GM18907 (cell line): Measurements from ENCODE around the gene RPL3.

ENCODE experiments used
- ATAC-seq: cut with Tn5 transposase; IDR thresholded peaks from one replicate; pipeline ENCODE4 v1.9.1; 2021; ENCODE audit warnings: mild to moderate bottlenecking, moderate library complexity; ENCODE audit not compliant: unreplicated experiment

RPL3 gene

GRCh38 chr22:39284142-39284980 lies 35.1 kb downstream of the RPL3 start:
- ATAC-seq = no peak

DNA sequence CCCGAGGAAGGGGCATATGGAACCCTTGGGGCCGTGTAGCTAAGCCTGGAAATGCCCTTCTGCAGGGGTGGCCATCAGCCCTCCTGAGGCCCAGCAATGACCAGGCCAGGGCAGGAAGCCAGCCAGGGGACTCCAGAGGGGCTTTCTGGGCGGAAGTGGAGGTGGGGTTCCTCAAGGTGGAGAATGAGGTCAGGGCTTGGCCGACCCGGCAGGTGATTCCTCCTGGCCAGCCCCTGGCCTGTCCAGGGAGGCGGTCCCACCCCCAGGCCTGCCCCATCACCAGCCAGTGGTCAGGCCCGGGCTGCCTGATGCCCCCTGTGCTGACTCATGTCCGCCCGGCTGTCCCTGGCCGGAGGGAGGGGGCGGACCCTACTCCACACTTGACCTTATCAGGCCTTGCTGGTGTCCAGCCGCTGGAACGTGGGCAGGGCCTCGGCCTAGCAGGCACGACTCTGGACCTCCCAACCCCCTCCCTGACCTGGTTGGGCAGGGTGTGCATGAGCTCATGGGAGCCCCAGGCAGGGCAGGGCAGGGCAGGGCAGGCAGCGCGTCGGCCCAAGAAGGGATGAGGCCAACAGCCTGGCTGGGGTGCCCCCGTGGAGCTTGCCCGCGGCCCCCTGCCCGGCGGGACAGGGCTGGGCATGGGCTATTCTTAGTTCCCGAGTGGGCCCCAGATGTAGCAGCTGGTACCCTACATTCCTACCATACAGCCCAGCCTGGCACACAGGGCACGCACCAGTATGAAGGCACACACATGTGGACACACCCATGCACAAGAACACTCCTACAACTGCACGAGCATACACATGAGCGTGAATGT lies 35.9 kb downstream of the RPL3 start:
- ATAC-seq = no peak

- no peak for ATAC-seq
Measured at GRCh38 chr22:39282645-39283321, 36.6 kb downstream of the RPL3 start.

GRCh38 chr22:39281126-39281525 lies 38.3 kb downstream of the RPL3 start:
- ATAC-seq = no peak

DNA sequence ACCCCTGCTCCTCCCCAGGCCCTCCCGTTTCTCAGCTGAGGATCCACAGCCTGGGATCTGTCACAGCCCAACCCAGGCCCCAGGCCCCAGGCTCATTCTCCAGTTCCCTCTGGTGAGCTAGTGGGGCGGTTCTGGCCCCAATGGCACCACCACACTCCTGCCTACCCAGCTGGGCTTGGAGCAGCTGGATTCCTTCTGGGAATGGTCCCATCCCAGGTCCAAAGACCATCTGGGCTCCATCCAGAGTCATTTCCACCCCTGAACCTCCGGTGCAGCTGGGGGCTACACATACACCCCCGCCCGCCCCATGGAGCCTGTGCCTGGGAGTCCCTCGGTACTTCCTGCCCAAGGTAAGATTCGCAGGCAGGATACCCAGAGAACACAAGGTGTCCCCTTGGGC lies 39.2 kb downstream of the RPL3 start:
- no peak for ATAC-seq

GRCh38 chr22:39279170-39279850 lies 40.1 kb downstream of the RPL3 start:
- no peak for ATAC-seq

DNA sequence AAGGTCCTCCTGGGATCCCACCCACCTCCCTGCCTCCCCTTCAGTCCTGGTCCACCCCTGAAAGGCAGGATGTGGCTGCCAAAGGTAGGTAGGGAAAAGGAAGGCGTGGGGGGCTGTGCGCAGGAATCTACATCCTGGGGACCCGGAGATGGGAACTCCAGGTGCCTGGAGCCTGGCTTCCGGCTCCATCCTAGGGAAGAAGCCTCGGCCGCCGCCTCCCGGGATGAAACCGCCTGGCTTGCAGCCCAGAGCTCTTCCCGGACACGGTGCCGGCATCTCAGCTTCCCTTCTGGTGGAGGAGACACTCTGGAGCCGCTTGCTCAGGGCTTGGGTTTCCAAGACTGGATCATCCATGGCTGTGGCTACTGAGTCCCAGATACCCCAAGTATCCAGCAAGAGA lies 41.4 kb downstream of the RPL3 start:
- ATAC-seq = no peak

GRCh38 chr22:39277142-39277607 lies 42.2 kb downstream of the RPL3 start:
- no peak for ATAC-seq

- no peak for ATAC-seq
Measured at GRCh38 chr22:39276440-39277141, 42.8 kb downstream of the RPL3 start.

GRCh38 chr22:39275814-39276439 lies 43.5 kb downstream of the RPL3 start:
- no peak for ATAC-seq

GRCh38 chr22:39273950-39274887 lies 45.2 kb downstream of the RPL3 start:
- ATAC-seq = no peak

DNA sequence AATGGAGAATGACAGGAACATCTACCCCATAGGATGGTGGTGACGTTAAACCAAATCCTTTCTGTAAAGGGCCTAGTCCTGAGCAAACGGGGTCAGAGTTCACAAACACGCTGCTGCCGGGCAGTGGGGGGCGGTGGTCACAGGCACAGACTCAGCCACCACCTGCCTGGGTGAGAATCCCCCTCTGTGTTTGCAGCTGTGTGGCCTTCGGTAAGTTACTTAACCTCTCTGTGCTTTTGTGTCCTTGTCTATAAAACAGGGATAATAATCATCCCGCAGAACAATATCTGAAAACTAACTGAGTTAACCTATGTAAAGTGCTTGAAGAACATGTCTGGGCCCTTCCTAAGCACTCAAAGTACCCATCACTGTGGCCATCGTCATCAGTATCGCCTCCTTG lies 48.6 kb downstream of the RPL3 start:
- no peak for ATAC-seq

DNA sequence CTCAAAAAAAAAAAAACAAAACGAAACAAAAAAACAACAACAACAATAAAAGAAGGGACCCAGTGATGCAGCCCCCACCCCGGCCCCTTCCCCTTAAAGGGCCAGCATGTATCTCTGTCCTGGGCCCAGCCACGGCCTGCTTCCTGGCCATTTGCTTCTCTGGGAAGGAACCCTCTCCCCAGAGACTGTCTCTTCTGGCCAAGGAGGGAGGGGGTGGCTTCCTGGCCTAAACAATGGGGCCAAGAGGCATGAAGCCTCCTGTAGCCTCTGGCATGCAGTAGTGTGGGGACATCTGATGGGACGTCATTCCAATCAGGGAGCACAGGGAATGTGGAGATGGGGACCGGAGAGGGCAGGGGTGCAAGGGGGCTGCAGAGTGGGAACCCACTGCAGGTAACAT lies 49.1 kb downstream of the RPL3 start:
- ATAC-seq = no peak

- no peak for ATAC-seq
Measured at GRCh38 chr22:39269095-39269790, 50.2 kb downstream of the RPL3 start.

- no peak for ATAC-seq
Measured at GRCh38 chr22:39268645-39269044, 50.8 kb downstream of the RPL3 start.

DNA sequence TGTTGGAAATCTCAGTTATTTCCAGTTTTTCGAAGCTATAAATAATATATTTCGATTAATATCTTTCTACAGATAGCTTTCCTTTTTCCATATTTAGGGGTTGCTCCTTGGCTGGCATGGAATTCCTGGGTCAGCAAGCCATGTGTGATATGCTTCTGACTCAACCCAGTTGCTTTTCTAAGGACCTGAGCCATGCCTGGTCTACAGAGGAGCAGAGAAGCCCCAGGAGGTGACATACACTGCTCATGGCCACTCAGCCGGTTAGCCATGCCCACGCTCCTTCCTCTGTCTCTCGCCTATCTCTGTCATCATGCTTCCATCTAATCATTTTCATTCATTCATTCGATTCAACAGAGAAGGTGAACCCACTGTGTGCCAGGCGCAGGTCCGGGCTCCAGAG lies 51.4 kb downstream of the RPL3 start:
- no peak for ATAC-seq

DNA sequence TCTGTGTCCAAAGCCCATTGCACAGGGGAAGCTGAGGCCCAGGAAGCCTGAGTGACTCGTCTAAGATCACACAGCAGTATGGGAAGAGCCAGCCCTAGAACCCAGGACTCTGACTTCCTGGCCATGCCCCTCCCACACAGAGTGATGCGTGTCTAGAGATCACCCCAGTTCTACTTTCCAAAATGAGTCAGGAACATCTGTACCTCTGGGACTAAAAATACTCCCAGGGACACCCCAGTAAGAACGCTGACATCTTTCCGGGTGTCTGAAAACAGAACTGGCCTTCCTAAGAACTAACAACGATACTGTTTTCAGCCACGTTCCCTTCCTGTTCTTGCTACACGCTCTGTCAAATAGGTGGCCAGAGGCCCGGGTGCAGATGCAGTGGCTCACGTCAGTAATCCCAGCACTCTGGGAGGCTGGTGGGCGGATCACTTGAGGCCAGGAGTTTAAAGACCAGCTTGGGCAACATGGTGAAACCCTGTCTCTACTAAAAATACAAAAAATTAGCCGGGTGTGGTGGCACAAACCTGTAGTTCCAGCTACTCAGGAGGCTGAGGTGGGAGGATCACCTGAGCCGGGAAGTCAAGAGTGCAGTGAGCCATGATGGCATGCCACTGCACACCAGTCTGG lies 52.9 kb downstream of the RPL3 start:
- ATAC-seq = peak; percentile 64
